NCI-H2227 (cell line): ENCODE measurements around the gene MYL9.
"Not testable (repeated sequence)": the region's sequence is repeated elsewhere in the genome, so short reads cannot be mapped to it uniquely, and the experiment has no call there.

ENCODE experiments used
- DNase-seq: peaks from one replicate; lab custom pipeline; 2025; ENCODE audit not compliant: unreplicated experiment; lab: John Stamatoyannopoulos, UW

MYL9 gene

GRCh38 chr20:36541227-36541767 is at the start of gene MYL9:
TSS of gene MYL9 (plus strand) at chr20:36541519. CDS start at chr20:36544885, 3,366 bp downstream.
- no peak for DNase-seq

GRCh38 chr20:36491901-36492617 is 49.3 kb upstream of the MYL9 start:
- no peak for DNase-seq

- no peak for DNase-seq
These were observed 48.1 kb upstream of the MYL9 start for GRCh38 chr20:36493051-36493800.

- DNase-seq: peak; percentile 20
These were observed 47.6 kb upstream of the MYL9 start for GRCh38 chr20:36493801-36494114.

GRCh38 chr20:36496707-36497669 is 44.3 kb upstream of the MYL9 start:
- DNase-seq: no peak

GRCh38 chr20:36497856-36498255 is 43.5 kb upstream of the MYL9 start:
- DNase-seq: no peak

- DNase-seq: no peak
These were observed 42.7 kb upstream of the MYL9 start for GRCh38 chr20:36498386-36499179.

- no peak for DNase-seq
These were observed 42.1 kb upstream of the MYL9 start for GRCh38 chr20:36499211-36499610.

GRCh38 chr20:36499723-36500501 is 41.4 kb upstream of the MYL9 start:
- DNase-seq: no peak

GRCh38 chr20:36501367-36502006 is 39.8 kb upstream of the MYL9 start:
- DNase-seq: no peak

- no peak for DNase-seq
These were observed 37.0 kb upstream of the MYL9 start for GRCh38 chr20:36504295-36504694.

GRCh38 chr20:36506253-36506652 is 35.1 kb upstream of the MYL9 start:
- DNase-seq: no peak

GRCh38 chr20:36507746-36508145 is 33.6 kb upstream of the MYL9 start:
- DNase-seq: no peak

- DNase-seq: no peak
These were observed 22.2 kb upstream of the MYL9 start for GRCh38 chr20:36519012-36519719.

- DNase-seq: no peak
These were observed 21.4 kb upstream of the MYL9 start for GRCh38 chr20:36519944-36520343.

- no peak for DNase-seq
These were observed 19.8 kb upstream of the MYL9 start for GRCh38 chr20:36521526-36521925.

- not testable (repeated sequence) for DNase-seq
These were observed 18.9 kb upstream of the MYL9 start for GRCh38 chr20:36522412-36522811.

GRCh38 chr20:36523341-36523740 is 18.0 kb upstream of the MYL9 start:
- no peak for DNase-seq
